M059J (cell line): ENCODE measurements around the gene NRCAM. TPM values are rescaled to one million over a fixed set of nuclear protein-coding genes. Genes with fewer than 3 reads are reported as not detected.

ENCODE experiments used
- total RNA-seq: library from RNA; depleted of rRNA; stranded (reverse); fragments of >200 nt; shearing (Covaris generic); gene quantifications from 2 replicates; pipeline ENCODE4 v1.2.3, GENCODE V29; 2014; rRNA removed

Gene NRCAM
- total RNA-seq, 1 experiment from 2014 or later = 0.49 TPM

Other genes with a start within 250 kb of the NRCAM start
- 24.9 and 32.5 TPM in 2 replicates for gene PNPLA8, start 69.7 kb upstream of the NRCAM start, total RNA-seq
- gene THAP5, start 113.3 kb upstream of the NRCAM start, total RNA-seq = 34.0 and 43.6 TPM in 2 replicates
- gene DNAJB9, start 113.4 kb upstream of the NRCAM start, total RNA-seq = 24.0 and 25.6 TPM in 2 replicates